Smooth muscle cell (in vitro differentiated cells): ENCODE results near the gene PDE8A. TPM values are rescaled to one million over a fixed set of nuclear protein-coding genes. Genes with fewer than 3 reads are reported as not detected.
"Not testable (repeated sequence)": the region's sequence is repeated elsewhere in the genome, so short reads cannot be mapped to it uniquely, and the experiment has no call there.

Experiments used
- DNase-seq: peaks from one replicate; lab custom pipeline; 2025; ENCODE audit not compliant: unreplicated experiment; lab: John Stamatoyannopoulos, UW
- H2AFZ ChIP-seq: fragments of 200-600 bp; sonication (generic); 2 replicates; pipeline ENCODE4 v1.6.0; 2016; ENCODE audit warnings: antibody characterized with exemption, low read depth, mild to moderate bottlenecking
- H3F3A ChIP-seq: fragments of 200-600 bp; sonication (generic); 2 replicates; pipeline ENCODE4 v1.6.0; 2017; ENCODE audit warnings: antibody characterized with exemption, low read depth
- H3K27ac ChIP-seq: fragments of 200-600 bp; sonication (generic); 2 replicates; pipeline ENCODE4 v1.5.1; 2016; ENCODE audit warnings: low read depth, mild to moderate bottlenecking
- H3K27me3 ChIP-seq: fragments of 200-600 bp; sonication (generic); 2 replicates; pipeline ENCODE4 v1.6.1; 2016; ENCODE audit warnings: low read depth, mild to moderate bottlenecking
- H3K36me3 ChIP-seq: fragments of 200-600 bp; sonication (generic); 2 replicates; pipeline ENCODE4 v1.5.1; 2016; ENCODE audit warnings: low read depth
- H3K4me1 ChIP-seq: fragments of 200-600 bp; sonication (generic); 2 replicates; pipeline ENCODE4 v1.5.1; 2016; ENCODE audit warnings: low read depth
- H3K4me2 ChIP-seq: fragments of 200-600 bp; sonication (generic); 2 replicates; pipeline ENCODE4 v1.6.0; 2016; ENCODE audit warnings: mild to moderate bottlenecking
- H3K4me3 ChIP-seq: fragments of 200-600 bp; sonication (generic); 2 replicates; pipeline ENCODE4 v1.5.1; 2016; ENCODE audit warnings: mild to moderate bottlenecking
- H3K79me2 ChIP-seq: fragments of 200-600 bp; sonication (generic); 2 replicates; pipeline ENCODE4 v1.6.0; 2016; ENCODE audit warnings: low read depth, mild to moderate bottlenecking
- H3K9ac ChIP-seq: fragments of 200-600 bp; sonication (generic); 2 replicates; pipeline ENCODE4 v1.6.0; 2016; ENCODE audit warnings: low read depth
- H3K9me3 ChIP-seq: fragments of 200-600 bp; sonication (generic); replicated peaks from 2 replicates; pipeline ENCODE4 v1.5.1; 2016; ENCODE audit warnings: low read depth
- H4K20me1 ChIP-seq: fragments of 200-600 bp; sonication (generic); 2 replicates; pipeline ENCODE4 v1.6.0; 2016; ENCODE audit warnings: low read depth
- CTCF ChIP-seq: fragments of 200-600 bp; sonication (generic); IDR thresholded peaks from 2 replicates; pipeline ENCODE4 v1.5.1; 2017; ENCODE audit warnings: borderline replicate concordance, mild to moderate bottlenecking, antibody characterized with exemption; ENCODE audit not compliant: insufficient read depth, poor library complexity, severe bottlenecking
- WGBS: methylation state at CpG from one replicate; pipeline ENCODE4 v1.1.7; 2016; ENCODE audit warnings: low lambda C conversion rate; 5-methylcytosine and 5-hydroxymethylcytosine counted together
- polyA plus RNA-seq: library from polyadenylated mRNA; unstranded; fragments of >200 nt; fragmentation: Nextera tagmentation; extraction: Ambion mirVana; gene quantifications from 2 replicates; pipeline ENCODE4 v1.2.1, GENCODE V29; 2016
- total RNA-seq: library from RNA; depleted of rRNA; stranded (reverse); fragments of >200 nt; gene quantifications from 2 replicates; pipeline ENCODE4 v1.2.3, GENCODE V29; 2014

Gene PDE8A
- total and polyA plus RNA-seq, 2 experiments from 2014 or later = 5.5 to 19.8 TPM

- Histone ChIP-seq H3K36me3 (no peaks in the 10 kb centered on the region), H3F3A (no peaks in the 10 kb centered on the region), H3K27ac (no peak overlapping the region), H3K9me3 (no peaks in the 10 kb centered on the region), H3K4me1 (no peaks in the 10 kb centered on the region), H3K79me2 (peaks cover 36% of the 10 kb centered on the region), H3K9ac (no peak overlapping the region), H2AFZ (peak overlapping the region; percentile 18), H3K4me2 (peak overlapping the region; percentile 33), H3K4me3 (peak overlapping the region; percentile 22), H4K20me1 (peaks cover 78% of the 10 kb centered on the region), H3K27me3 (no peaks in the 10 kb centered on the region)
- DNase-seq = no peak
- peak; percentile 36 for TF ChIP-seq CTCF
- 31% methylated on average over 3 of the region's 3 CpGs for WGBS
These were observed 28.9 kb downstream of the PDE8A start for GRCh38 chr15:85010386-85011159.

- peaks cover 36% of the 10 kb centered on the region for H3K79me2 ChIP-seq
- H3K27ac ChIP-seq = no peak overlapping the region
- WGBS = 81% methylated on average over 3 of the region's 3 CpGs
- H3K4me2 ChIP-seq = peak overlapping the region; percentile 33
- H2AFZ ChIP-seq = peak overlapping the region; percentile 18
- H4K20me1 ChIP-seq = peaks cover 80% of the 10 kb centered on the region
- H3K36me3 ChIP-seq = no peaks in the 10 kb centered on the region
- DNase-seq = no peak
- H3K4me3 ChIP-seq = peak overlapping the region; percentile 22
- no peaks in the 10 kb centered on the region for H3K27me3 ChIP-seq
- no peaks in the 10 kb centered on the region for H3K9me3 ChIP-seq
- H3F3A ChIP-seq = no peaks in the 10 kb centered on the region
- no peak overlapping the region for H3K9ac ChIP-seq
- H3K4me1 ChIP-seq = no peaks in the 10 kb centered on the region
- no peak for TF ChIP-seq CTCF
These were observed 29.5 kb downstream of the PDE8A start for GRCh38 chr15:85011160-85011571.

GRCh38 chr15:85011724-85012123 is 30.1 kb downstream of the PDE8A start:
- not testable (repeated sequence) for H3K36me3 ChIP-seq, H3K4me3 ChIP-seq, H3K4me1 ChIP-seq, H3K9ac ChIP-seq, H3K27ac ChIP-seq, H3K9me3 ChIP-seq, DNase-seq, H3F3A ChIP-seq, H3K4me2 ChIP-seq, H2AFZ ChIP-seq, H3K27me3 ChIP-seq
- H4K20me1 ChIP-seq = peaks cover 81% of the 10 kb centered on the region
- WGBS = 85% methylated on average over 2 of the region's 2 CpGs
- H3K79me2 ChIP-seq = peaks cover 36% of the 10 kb centered on the region

- Histone ChIP-seq H3K4me3 (no peak overlapping the region), H3K9ac (no peak overlapping the region), H3K79me2 (peaks cover 27% of the 10 kb centered on the region), H3K27ac (no peak overlapping the region), H3K9me3 (no peaks in the 10 kb centered on the region), H3K36me3 (no peaks in the 10 kb centered on the region), H3K4me1 (no peaks in the 10 kb centered on the region), H2AFZ (no peak overlapping the region), H3K4me2 (no peak overlapping the region), H4K20me1 (peaks cover 61% of the 10 kb centered on the region), H3K27me3 (no peaks in the 10 kb centered on the region), H3F3A (no peaks in the 10 kb centered on the region)
- DNase-seq = no peak
- TF ChIP-seq CTCF = no peak
- 93% methylated on average over 4 of the region's 4 CpGs for WGBS
These were observed 32.1 kb downstream of the PDE8A start for GRCh38 chr15:85013785-85014184.
